DND-41 (cell line): ENCODE measurements around the gene VCAM1.

ENCODE experiments used
- ATAC-seq: fragments of 200-7000 bp; cut with Tn5 transposase; 3 replicates; pipeline ENCODE4 v1.9.1; 2021; ENCODE audit warnings: low read depth; ENCODE audit not compliant: insufficient read depth
- DNase-seq: peaks from one replicate; pipeline ENCODE4 v3.0.0-alpha.2; 2020
- H2AFZ ChIP-seq: 2 replicates; pipeline ENCODE4 v1.6.0; 2012; ENCODE audit warnings: low read depth, low read length
- H3K27ac ChIP-seq: 2 replicates; pipeline ENCODE4 v1.5.1; 2012; ENCODE audit warnings: low read length, inconsistent platforms
- H3K27me3 ChIP-seq: fragments of 200-600 bp; sonication (generic); 2 replicates; pipeline ENCODE4 v1.6.0; 2012; ENCODE audit warnings: low read length, mild to moderate bottlenecking, inconsistent platforms; ENCODE audit not compliant: insufficient read depth, poor library complexity
- H3K36me3 ChIP-seq: 2 replicates; pipeline ENCODE4 v1.5.1; 2012; ENCODE audit warnings: low read length, inconsistent platforms; ENCODE audit not compliant: insufficient read depth
- H3K4me1 ChIP-seq: 2 replicates; pipeline ENCODE4 v1.5.1; 2012; ENCODE audit warnings: mild to moderate bottlenecking, low read length; ENCODE audit not compliant: insufficient read depth
- H3K4me2 ChIP-seq: 2 replicates; pipeline ENCODE4 v1.6.0; 2012; ENCODE audit warnings: mild to moderate bottlenecking, moderate library complexity, low read length, inconsistent platforms; ENCODE audit not compliant: insufficient read depth
- H3K4me3 ChIP-seq, 2 experiments: fragments of 200-600 bp in 1 of 2; shearing (Covaris generic) in 1 of 2; 2 replicates each; pipeline ENCODE4 v1.5.1; 2012 to 2016; ENCODE audit warnings: inconsistent platforms in 2 of 2, low read length in 2 of 2, mild to moderate bottlenecking in 2 of 2, low read depth in 1 of 2, moderate library complexity in 1 of 2
- H3K79me2 ChIP-seq: 2 replicates; pipeline ENCODE4 v1.6.0; 2012; ENCODE audit warnings: low read length, inconsistent platforms; ENCODE audit not compliant: insufficient read depth
- H3K9ac ChIP-seq: 2 replicates; pipeline ENCODE4 v1.6.0; 2012; ENCODE audit warnings: low read depth, mild to moderate bottlenecking, inconsistent platforms, low read length, moderate library complexity
- H3K9me3 ChIP-seq: 2 replicates; pipeline ENCODE4 v1.5.1; 2012; ENCODE audit warnings: low read length, moderate library complexity, mild to moderate bottlenecking, inconsistent platforms; ENCODE audit not compliant: insufficient read depth, severe bottlenecking
- H4K20me1 ChIP-seq: 2 replicates; pipeline ENCODE4 v1.6.0; 2012; ENCODE audit warnings: low read length; ENCODE audit not compliant: insufficient read depth
- EZH2 ChIP-seq: IDR thresholded peaks from 3 replicates; pipeline ENCODE4 v1.6.1; 2012; ENCODE audit warnings: borderline replicate concordance, low read depth, mild to moderate bottlenecking, moderate library complexity, low read length, inconsistent platforms; ENCODE audit not compliant: severe bottlenecking
- TF ChIP-seq, protein P1 (sequence below): IDR thresholded peaks from 2 replicates; pipeline ENCODE4 v1.5.1; 2012; ENCODE audit warnings: borderline replicate concordance, low read length, moderate library complexity, mild to moderate bottlenecking; ENCODE audit not compliant: poor library complexity, severe bottlenecking; ENCODE audit errors: extremely low read depth

The VCAM1 gene

DNA sequence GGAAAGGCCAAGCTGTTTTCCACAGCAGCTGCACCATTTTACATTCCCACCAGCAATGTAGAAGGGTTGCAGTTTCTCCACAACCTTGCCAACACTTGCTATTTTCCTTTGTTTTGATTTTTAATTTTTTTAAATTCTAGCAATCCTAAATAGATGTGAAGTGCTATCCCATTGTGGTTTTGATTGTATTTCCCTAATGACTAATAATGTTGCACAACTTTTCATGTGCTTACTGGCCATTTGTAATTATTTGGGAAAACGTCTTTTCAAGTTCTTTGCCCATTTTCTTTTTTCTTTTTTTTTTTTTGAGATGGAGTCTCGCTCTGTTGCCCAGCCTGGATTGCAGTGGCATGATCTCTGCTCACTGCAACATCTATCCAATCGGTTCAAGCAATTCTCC lies 53.9 kb downstream of the VCAM1 start:
- ATAC-seq: no peak
- no peaks in the 10 kb centered on the region for H3K4me1 ChIP-seq
- H3K9ac ChIP-seq: no peak overlapping the region
- no peak overlapping the region for H3K27ac ChIP-seq
- no peaks in the 10 kb centered on the region for H3K36me3 ChIP-seq
- no peak overlapping the region for H3K4me2 ChIP-seq
- TF ChIP-seq EZH2: no peak
- TF ChIP-seq, protein P1, sequence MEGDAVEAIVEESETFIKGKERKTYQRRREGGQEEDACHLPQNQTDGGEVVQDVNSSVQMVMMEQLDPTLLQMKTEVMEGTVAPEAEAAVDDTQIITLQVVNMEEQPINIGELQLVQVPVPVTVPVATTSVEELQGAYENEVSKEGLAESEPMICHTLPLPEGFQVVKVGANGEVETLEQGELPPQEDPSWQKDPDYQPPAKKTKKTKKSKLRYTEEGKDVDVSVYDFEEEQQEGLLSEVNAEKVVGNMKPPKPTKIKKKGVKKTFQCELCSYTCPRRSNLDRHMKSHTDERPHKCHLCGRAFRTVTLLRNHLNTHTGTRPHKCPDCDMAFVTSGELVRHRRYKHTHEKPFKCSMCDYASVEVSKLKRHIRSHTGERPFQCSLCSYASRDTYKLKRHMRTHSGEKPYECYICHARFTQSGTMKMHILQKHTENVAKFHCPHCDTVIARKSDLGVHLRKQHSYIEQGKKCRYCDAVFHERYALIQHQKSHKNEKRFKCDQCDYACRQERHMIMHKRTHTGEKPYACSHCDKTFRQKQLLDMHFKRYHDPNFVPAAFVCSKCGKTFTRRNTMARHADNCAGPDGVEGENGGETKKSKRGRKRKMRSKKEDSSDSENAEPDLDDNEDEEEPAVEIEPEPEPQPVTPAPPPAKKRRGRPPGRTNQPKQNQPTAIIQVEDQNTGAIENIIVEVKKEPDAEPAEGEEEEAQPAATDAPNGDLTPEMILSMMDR: no peak
- H4K20me1 ChIP-seq: no peaks in the 10 kb centered on the region
- H3K27me3 ChIP-seq: no peaks in the 10 kb centered on the region
- H2AFZ ChIP-seq: no peak overlapping the region
- DNase-seq: no peak
- no peak overlapping the region for H3K4me3 ChIP-seq
- H3K79me2 ChIP-seq: no peaks in the 10 kb centered on the region
- no peaks in the 10 kb centered on the region for H3K9me3 ChIP-seq

- no peak for DNase-seq
- H4K20me1 ChIP-seq: no peaks in the 10 kb centered on the region
- TF ChIP-seq, protein P1: no peak
- no peak for TF ChIP-seq EZH2
These were observed 54.8 kb downstream of the VCAM1 start for GRCh38 chr1:100774370-100774769.

DNA sequence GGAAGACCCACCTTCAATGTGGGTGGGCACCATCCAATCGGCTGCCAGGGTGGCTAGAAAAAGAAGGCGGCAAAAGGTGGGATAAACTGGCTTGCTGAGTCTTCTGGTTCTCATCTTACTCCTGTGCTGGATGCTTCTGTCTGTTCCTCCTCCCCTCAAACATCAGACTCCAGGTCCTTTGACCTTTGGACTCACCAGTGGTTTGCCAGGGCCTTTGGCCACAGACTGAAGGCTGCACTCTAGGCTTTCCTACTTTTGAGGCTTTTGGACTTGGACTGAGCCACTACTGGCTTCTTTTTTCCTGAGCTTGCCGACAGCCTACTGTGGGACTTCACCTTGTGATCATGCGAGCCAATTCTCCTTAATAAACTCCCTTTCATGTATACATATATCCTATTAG lies 55.9 kb downstream of the VCAM1 start:
- Histone ChIP-seq H3K79me2 (no peaks in the 10 kb centered on the region), H3K4me3 (no peak overlapping the region), H3K4me1 (no peaks in the 10 kb centered on the region), H3K27ac (no peak overlapping the region), H3K4me2 (no peak overlapping the region), H3K9ac (no peak overlapping the region), H3K27me3 (no peaks in the 10 kb centered on the region), H3K9me3 (no peaks in the 10 kb centered on the region), H4K20me1 (no peaks in the 10 kb centered on the region), H3K36me3 (no peaks in the 10 kb centered on the region), H2AFZ (no peak overlapping the region)
- ATAC-seq (no peak), DNase-seq (no peak)
- TF ChIP-seq, protein P1: no peak
- TF ChIP-seq EZH2: no peak

More at GRCh38 chr1:100774370-100774769, 54.8 kb downstream of the VCAM1 start:
- peak; percentile 35; the same call in 2 of the 3 replicates for ATAC-seq
- no peak overlapping the region for H3K4me2 ChIP-seq
- no peak overlapping the region for H3K4me3 ChIP-seq
- H3K27me3 ChIP-seq: no peaks in the 10 kb centered on the region
- H3K9ac ChIP-seq: no peak overlapping the region
- no peaks in the 10 kb centered on the region for H3K9me3 ChIP-seq
- no peaks in the 10 kb centered on the region for H3K36me3 ChIP-seq
- H3K79me2 ChIP-seq: no peaks in the 10 kb centered on the region
- no peaks in the 10 kb centered on the region for H3K4me1 ChIP-seq
- H3K27ac ChIP-seq: no peak overlapping the region
- H2AFZ ChIP-seq: no peak overlapping the region

DNA sequence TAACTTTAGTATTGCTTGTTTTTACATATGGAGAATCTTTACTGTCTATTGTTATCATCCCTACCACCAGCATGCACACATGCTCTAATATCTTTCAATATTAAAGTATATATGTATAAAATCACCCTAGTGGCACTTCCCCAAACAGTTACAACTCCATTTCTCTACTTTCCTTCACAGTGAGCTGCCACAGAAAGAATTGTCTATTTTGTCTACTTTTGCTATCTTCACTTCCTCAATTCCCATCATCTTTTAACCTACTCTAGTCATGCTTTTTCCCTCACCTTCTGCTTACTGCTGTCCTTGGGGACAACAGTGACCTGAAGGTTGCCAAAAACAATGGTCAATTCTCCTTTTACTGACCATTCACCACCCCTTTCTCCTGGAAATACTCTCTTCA lies 59.2 kb downstream of the VCAM1 start:
- H3K27me3 ChIP-seq: no peaks in the 10 kb centered on the region
- H3K36me3 ChIP-seq: no peaks in the 10 kb centered on the region
- no peak for ATAC-seq
- DNase-seq: no peak
- no peak overlapping the region for H3K27ac ChIP-seq
- TF ChIP-seq, protein P1: no peak
- TF ChIP-seq EZH2: no peak
- H3K4me1 ChIP-seq: no peaks in the 10 kb centered on the region
- H3K9ac ChIP-seq: no peak overlapping the region
- no peak overlapping the region for H3K4me3 ChIP-seq
- no peaks in the 10 kb centered on the region for H3K9me3 ChIP-seq
- H4K20me1 ChIP-seq: no peaks in the 10 kb centered on the region
- H3K4me2 ChIP-seq: no peak overlapping the region
- H3K79me2 ChIP-seq: no peaks in the 10 kb centered on the region
- no peak overlapping the region for H2AFZ ChIP-seq
